GM21423 (cell line): ENCODE data around the gene NSF.
"Not testable (repeated sequence)": the region's sequence is repeated elsewhere in the genome, so short reads cannot be mapped to it uniquely, and the experiment has no call there.

Experiments
- ATAC-seq: cut with Tn5 transposase; IDR thresholded peaks from one replicate; pipeline ENCODE4 v1.9.1; 2021; ENCODE audit warnings: mild to moderate bottlenecking, moderate library complexity; ENCODE audit not compliant: unreplicated experiment

The NSF gene

DNA sequence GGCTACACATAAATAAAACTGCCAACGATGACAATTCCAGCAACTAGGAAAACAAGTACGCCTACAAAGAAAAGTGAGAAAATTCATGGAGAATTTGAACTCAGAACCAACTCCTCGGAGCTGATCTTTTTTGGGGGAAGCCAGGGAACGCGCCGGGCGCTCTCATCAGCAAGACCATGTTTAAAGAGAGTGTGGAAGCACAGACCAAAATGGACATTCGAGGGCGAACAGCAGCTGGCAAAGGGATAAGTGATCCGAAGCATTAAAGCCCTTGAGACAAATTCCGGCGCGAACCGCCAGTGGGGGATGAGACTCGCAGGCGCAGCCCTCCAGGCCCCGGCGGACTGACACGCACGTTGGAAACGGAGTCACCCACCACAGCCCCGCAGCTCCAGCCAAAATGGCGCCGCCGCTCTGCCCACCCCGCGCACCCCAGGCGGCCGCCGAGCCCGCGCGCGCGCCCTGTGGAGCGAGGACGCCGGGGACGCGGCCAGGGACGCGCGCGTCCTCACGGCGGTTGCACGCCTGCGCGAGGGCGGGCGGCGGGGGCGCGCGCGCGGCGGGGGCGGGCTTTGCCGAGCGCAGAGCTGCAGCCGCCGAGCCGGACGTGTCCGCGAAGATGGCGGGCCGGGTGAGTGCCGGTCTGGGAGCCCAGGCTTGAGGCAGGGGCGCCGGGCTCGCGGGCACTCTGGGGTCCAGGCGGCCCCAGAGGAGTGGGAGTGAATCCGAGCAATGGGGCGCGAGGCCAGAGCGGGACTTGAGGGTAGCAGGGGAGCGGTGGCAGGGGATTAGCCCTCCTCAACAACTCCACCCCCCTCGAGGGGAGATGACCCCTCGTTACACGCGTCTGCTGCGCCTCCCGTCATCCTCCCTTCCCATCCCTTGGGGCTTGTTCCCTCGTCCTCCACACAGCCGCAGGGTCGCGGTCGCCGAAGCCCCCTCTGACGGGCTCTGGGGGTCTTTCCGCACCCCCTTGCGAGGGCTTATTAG lies at the start of gene NSF:
Gene NSF, plus strand, starts transcription at position 513 of the 990 bp plus-strand sequence. Its CDS starts 107 bp downstream, at position 620.
- peak; percentile 68 for ATAC-seq

DNA sequence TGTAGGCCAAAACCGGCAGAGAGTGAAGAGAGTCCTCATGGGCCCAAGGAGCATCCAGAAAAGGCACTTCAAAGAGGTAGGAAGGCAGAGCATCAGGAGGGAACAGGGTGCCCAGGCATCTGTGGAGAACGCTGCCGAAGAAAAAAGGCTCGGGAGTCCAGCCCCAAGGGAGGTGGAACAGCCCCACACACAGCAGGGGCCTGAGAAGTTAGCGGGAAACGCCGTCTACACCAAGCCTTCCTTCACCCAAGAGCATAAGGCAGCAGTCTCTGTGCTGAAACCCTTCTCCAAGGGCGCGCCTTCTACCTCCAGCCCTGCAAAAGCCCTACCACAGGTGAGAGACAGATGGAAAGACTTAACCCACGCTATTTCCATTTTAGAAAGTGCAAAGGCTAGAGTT lies 41.9 kb upstream of the NSF start:
- ATAC-seq = not testable (repeated sequence)

GRCh38 chr17:46559155-46559554 lies 31.3 kb upstream of the NSF start:
- not testable (repeated sequence) for ATAC-seq

DNA sequence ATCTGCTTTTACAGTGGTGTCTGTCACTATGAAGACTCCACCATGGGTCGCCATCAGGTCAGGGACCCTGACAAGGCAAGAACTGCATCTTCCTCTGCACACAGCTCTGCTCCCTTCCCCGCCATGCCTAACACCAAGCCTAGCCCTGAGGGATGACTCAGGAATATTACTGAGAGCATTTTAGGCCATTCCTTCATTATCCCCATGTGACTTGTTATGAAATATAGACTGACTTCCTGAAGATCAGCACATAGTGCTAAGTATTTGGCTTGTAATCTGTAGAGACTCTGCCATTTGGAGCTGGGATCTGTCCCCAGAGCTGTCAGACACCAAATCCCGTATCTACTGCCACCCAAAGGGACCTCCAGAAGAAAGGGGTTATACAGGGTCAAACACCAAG lies 30.4 kb upstream of the NSF start:
- ATAC-seq = not testable (repeated sequence)

- not testable (repeated sequence) for ATAC-seq
These were observed 24.2 kb upstream of the NSF start for GRCh38 chr17:46566284-46566683.

DNA sequence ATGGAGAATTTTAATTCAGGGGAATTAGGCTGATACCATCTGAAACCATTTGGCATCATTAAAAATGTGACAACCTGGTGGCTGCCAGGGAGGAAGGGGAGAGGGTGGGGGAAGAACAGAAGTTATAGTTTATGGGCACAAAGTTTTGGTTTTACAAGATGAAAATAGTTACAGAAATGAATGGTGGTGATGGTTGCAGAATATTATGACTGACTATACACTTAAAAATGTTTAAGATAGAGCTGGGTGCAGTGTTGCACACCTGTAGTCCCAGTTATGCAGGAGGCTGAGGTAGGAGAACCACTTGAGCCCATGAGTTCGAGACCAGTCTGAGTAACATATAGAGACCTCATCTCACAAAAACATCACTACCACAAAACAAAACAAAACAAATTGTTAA lies 23.5 kb upstream of the NSF start:
- ATAC-seq = not testable (repeated sequence)

GRCh38 chr17:46571796-46572195 lies 18.7 kb upstream of the NSF start:
- not testable (repeated sequence) for ATAC-seq

DNA sequence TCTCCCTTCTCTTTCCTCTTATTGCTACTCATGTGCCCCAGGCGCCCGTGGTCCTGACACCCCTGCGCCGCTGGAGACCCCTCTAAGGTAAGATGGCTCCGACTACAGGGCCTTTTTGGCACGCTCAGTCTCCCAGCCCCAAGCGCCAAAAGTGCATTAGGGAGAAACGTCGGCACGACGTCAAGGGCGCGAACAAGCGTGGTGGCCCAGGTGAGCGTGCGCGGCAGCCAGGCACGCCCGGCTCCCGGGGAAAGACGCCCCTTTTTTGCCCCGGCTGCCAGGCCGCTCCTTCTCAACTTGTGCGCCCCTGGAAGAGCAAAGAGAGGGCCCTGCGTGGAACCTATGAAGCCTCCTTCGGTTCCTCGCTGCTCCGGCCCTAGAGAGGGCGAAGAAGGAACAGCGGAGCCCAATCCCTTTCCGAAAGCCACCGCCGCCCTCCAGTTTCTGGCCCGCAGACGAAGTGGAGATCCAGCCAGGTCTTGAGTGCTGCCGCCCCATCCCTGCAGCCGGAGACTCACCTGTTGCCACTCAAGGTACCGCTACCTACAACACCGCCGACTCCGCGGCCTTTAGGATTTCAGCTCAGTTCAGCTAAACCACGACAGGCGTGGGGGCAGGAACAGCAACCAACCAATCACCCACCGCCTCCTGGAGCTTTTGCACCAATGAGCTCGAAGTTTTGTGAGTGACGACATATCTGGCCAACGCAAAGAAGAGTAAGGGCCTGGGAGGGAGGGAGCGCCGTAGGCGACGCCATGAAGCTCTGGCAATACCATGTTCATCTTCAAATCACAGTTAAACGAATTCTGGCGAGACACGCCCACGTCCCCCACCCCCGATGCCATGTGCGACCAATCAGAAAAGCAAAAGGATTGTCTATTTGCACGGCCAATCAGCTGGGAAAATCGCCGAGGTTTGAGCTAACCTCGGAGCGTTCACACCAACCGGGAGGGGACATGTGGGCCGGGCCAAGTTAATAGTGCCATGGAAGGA lies 11.1 kb upstream of the NSF start, which contains the start of gene ARL17A:
Gene ARL17A, minus strand, starts transcription at position 609 of the 993 bp plus-strand sequence. CDS start 3,369 bp downstream, outside the sequence.
- ATAC-seq = peak; percentile 79

DNA sequence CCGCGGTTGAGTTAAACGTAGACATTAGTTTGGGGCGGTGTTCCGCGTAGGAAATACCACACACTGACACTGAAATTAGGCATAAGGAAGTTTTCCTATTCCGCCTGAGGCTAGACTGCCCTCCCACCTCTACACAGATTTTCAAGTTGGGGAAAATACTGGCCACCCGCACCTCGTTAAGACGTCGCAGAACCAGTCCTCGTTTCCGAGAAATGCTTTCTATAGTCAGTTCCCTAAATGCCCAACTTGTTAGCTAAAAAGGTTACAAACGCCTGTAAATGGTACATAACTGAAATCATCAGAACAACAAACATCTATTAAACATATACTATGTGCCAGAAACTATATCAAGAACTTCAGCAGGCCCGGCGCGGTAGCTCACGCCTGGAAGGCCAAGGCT lies 10.4 kb upstream of the NSF start:
- ATAC-seq = peak; percentile 21

- not testable (repeated sequence) for ATAC-seq
These were observed 5.0 kb upstream of the NSF start for GRCh38 chr17:46585444-46585843.

GRCh38 chr17:46591332-46591731 lies 863 bp downstream of the NSF start:
- not testable (repeated sequence) for ATAC-seq

DNA sequence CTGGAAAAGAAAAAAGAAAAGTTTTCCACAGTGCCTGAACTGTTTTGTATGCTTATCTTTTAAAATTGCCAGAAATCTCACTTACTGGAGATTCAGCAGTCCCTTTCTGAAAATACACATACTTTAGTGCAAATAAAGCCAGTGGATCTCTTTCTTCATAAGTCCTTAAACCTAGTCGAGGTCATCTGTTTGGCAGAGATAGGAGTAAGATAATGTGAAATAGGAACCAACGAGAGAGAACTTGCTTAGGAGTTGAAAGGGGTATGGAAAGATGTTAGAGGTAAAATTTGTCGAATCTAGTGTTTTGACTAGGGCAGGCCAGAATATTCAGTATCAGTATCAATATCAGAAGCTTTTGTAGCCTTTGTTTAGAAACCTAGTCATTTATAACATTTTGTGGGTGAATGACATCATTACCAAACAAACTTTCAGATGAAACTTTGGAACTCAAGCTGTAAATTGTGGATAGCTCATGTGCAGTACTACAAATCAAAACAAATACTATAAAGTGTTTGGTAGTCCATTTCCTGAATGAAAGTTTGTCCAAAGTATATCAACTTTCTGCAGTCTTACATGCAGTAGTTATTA lies 8.0 kb downstream of the NSF start:
- ATAC-seq = not testable (repeated sequence)

GRCh38 chr17:46600767-46601166 lies 10.3 kb downstream of the NSF start:
- ATAC-seq = not testable (repeated sequence)

DNA sequence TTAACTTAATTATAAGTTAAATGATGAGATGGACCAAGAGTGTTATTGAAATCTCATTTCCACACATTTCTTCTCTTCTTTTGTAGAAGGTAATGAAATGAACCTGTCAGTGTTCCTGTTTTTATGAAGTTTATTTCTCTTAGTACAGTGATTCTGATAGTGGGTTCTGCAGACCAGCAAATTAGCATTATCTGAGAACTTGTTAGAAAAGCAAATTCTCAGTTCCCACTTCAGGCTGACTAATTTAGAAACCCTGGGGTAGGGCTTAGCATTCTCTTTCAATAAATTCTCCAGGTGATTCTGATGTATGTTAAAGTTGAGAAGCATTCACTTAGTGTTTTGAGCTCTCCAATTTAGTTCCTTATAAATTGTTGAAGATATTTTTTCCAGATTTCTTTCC lies 12.7 kb downstream of the NSF start:
- not testable (repeated sequence) for ATAC-seq

GRCh38 chr17:46611304-46611703 lies 20.8 kb downstream of the NSF start:
- ATAC-seq = not testable (repeated sequence)

DNA sequence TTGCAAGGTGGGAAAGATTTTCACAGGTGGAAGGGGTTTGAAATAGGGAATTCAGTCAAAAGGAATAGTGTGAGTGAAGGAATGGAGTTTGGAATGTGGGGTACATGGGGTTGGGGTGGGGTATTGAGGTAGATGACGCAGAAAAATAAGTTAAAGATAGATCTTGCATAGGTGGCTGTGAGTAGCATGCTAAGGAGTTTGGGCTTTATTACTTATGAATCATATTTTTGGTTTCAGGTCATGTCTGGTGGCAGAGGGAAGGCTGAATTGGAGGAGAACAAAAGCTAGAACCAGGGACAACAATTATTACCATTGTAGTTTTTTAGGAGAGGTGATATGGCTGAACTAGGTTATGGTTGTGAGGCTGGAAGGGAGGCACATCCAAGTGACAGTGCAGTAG lies 23.4 kb downstream of the NSF start:
- not testable (repeated sequence) for ATAC-seq

GRCh38 chr17:46617121-46617520 lies 26.7 kb downstream of the NSF start:
- ATAC-seq = not testable (repeated sequence)

GRCh38 chr17:46618975-46619374 lies 28.5 kb downstream of the NSF start:
- not testable (repeated sequence) for ATAC-seq

- not testable (repeated sequence) for ATAC-seq
These were observed 33.3 kb downstream of the NSF start for GRCh38 chr17:46623790-46624189.

DNA sequence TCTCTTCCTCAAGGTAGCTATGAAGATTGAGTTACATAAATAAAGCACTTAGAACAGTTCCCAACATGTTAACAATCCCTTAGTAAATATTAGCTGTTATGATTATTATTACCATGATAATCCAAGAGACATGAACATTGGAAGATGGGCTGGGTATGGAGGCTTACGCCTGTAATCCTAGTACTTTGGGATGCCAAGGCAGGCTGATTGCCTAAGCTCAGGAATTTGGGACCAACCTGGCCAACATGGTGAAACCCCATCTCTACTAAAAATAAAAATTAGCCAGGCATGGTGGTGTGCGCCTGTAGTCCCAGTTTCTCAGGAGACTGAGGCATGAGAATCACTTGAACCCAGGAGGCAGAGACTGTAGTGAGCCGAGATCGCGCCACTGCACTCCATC lies 34.3 kb downstream of the NSF start:
- ATAC-seq = not testable (repeated sequence)
